Stomach (tissue), 4 donors: ENCODE results near the gene BTBD9.

Experiments
- EP300 ChIP-seq: sonication (generic); formaldehyde crosslinking; IDR thresholded peaks from one replicate; pipeline ENCODE4 v1.6.1; 2017; ENCODE audit warnings: antibody characterized with exemption
- POLR2A ChIP-seq, 4 donors: fragments of 450-650 bp; IDR thresholded peaks; one replicate each; pipeline ENCODE4 v1.6.1; 2016; ENCODE audit warnings: antibody characterized with exemption in 4 of 4, control low read depth in 2 of 4, mild to moderate bottlenecking in 1 of 4, moderate library complexity in 1 of 4
- POLR2AphosphoS5 ChIP-seq, 3 donors: sonication (generic); formaldehyde crosslinking; IDR thresholded peaks; one replicate each; pipeline ENCODE4 v1.6.1; 2016; ENCODE audit warnings: antibody characterized with exemption in 3 of 3
- TF ChIP-seq, protein P1 (sequence below), 7 experiments: fragments of 450-650 bp in 4 of 7; fragments of 200-600 bp in 3 of 7; sonication (generic) in 3 of 7; IDR thresholded peaks; one replicate each; pipeline ENCODE4 v1.5.1; 2016 to 2019; ENCODE audit warnings: antibody characterized with exemption in 7 of 7, control low read depth in 2 of 7, mild to moderate bottlenecking in 1 of 7

DNA sequence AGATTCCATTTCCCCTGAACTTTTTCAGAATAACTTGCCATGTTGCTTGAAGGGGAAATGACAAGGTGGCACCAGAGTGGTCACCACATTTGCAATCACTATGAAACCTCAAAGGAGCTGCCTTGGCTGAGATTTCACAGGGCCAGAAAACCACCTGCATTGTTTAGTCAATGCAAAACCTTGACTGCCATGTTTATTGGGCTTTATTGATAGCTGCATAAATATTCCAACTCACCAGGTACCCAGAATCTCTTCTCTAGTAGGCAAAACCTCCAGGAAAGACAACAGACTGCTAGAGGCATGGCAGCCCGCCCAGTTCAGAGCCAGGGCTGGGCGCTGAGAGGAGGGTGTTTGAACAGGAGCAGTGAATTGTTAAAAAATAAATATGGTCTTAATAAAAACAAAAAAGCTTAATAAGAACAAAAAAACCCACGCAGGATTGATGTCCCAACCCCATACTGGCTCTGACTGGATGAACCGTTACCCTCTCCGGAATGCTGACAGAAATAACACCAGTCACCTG is 444.6 kb downstream of the BTBD9 start:
- TF ChIP-seq, protein P1, sequence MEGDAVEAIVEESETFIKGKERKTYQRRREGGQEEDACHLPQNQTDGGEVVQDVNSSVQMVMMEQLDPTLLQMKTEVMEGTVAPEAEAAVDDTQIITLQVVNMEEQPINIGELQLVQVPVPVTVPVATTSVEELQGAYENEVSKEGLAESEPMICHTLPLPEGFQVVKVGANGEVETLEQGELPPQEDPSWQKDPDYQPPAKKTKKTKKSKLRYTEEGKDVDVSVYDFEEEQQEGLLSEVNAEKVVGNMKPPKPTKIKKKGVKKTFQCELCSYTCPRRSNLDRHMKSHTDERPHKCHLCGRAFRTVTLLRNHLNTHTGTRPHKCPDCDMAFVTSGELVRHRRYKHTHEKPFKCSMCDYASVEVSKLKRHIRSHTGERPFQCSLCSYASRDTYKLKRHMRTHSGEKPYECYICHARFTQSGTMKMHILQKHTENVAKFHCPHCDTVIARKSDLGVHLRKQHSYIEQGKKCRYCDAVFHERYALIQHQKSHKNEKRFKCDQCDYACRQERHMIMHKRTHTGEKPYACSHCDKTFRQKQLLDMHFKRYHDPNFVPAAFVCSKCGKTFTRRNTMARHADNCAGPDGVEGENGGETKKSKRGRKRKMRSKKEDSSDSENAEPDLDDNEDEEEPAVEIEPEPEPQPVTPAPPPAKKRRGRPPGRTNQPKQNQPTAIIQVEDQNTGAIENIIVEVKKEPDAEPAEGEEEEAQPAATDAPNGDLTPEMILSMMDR (IDR thresholded peaks at IDR 0.05), result no peak
- no peak for TF ChIP-seq POLR2A (IDR thresholded peaks at IDR 0.05)
- TF ChIP-seq EP300, result no peak
- TF ChIP-seq POLR2AphosphoS5 (IDR thresholded peaks at IDR 0.05), result no peak
